Cerebellar nuclear complex (tissue), 1 donor: ENCODE data around the gene ANP32B.
"Not testable (repeated sequence)": the region's sequence is repeated elsewhere in the genome, so short reads cannot be mapped to it uniquely, and the experiment has no call there.

Source experiments
- DNase-seq, 2 experiments: peaks; one replicate each; lab custom pipeline; 2025; lab: John Stamatoyannopoulos, UW

ANP32B gene

DNA sequence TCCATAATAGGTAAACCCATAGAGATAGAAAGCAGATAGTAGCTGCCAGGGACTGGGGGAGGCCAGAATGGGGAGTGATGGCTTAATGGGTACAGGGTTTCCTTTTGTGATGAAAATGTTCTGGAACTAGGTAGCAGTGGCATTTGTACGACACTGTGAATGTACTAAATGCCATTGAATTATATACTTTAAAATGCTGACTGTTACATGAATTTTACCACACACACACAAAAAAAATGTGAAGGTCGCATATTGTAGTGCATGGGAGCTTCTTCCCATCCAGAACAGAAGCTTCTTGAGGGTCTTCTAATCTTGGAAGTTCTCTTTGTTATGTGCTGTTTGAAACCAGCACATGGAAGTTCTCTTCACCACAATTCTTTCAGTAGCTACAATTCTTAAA is 19.9 kb upstream of the ANP32B start:
- no peak for DNase-seq

DNA sequence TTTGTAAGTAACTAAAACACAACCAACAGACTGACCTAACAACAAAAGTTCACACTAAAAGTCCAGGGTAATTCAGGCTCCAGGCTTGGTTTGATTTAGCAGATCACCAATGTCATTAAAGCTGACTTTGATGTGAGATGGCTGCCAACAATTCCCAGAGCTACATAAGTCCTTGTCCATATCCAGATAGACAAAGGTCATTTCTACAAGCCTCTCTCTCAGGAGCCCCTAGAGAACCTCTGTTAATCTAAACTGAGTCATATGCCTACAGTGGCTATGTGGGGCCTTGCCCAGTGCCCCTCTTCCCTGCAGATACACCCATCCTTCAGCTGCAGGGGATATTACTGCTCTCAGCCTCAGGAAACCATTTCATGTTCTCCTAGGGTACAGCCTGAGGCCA is 18.2 kb upstream of the ANP32B start:
- DNase-seq = no peak

DNA sequence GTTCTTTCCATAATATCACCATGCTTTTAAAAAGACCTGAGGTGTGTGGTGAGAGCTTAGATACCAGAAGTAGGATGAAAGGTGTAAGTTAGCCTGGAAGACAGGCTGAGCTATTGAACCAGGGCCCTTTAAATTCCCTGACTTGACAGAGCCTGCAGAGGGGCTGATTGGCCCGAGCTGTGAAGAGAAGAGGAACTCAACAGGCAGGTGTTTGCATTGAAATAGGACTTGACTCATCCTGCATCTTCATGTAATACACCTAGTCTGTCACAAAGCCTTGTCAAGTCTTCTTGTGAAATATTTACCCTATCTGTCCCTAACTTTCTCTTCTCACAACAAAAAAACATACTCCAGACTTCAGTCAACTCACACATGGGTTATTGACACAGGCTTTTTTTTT is 16.6 kb upstream of the ANP32B start:
- no peak for DNase-seq

DNA sequence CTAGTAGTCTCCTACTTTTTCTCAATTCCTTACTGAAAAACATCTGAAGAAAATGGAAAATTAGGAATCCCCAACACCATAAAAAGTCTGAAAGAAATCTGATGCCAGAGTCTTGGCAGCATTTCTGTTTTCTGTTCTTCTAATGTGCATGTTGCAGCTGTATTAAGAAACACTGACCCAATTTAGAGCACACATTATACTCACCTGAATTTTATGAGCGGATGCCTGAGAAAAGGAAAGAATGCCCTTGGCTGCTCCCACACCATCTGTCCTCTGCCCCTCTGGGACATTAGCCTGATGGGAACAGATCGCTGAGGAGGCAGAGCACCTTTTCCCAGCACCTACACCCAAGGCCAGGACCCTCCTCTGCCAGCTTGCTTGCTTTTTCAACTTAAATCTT is 14.1 kb upstream of the ANP32B start:
- no peak for DNase-seq

DNA sequence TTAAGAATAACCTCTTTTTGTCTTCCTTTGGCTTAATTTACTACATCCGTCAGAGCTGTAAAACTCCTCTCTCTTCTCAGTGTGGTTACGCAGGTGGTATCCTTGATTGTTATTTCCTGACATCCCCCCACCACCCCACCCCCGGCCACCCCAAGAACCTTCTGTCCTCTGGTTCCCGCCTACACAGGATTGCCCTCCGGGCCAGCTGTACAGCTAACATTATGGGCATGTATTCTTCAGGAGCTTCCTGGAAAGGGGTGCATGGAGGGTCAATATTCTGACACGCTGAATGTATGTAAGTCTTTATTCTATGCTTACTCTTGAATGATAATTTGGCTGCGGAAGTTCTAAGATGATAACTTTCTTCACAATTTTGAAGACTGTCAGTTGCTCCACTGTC is 13.0 kb upstream of the ANP32B start:
- DNase-seq = no peak

DNA sequence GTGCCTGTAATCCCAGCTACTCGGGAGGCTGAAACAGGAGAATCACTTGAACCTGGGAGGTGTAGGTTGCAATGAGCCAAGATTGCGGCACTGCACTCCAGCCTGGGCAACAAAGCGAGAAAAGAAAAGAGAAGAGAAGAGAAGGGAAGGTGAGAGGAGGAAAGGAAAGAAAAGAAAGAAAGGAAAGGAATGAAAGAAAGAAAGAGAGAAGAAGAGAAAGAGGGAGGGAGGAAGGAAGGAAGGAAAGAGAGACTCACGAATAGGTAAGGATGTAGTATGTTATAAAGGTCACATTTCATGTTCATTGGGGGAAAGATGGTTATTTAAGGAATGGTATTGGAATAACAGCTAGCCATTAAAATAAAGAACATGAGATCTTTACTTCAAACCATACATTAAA is 10.4 kb upstream of the ANP32B start:
- no peak for DNase-seq

- DNase-seq = no peak
These were observed 7.8 kb upstream of the ANP32B start for GRCh38 chr9:97975376-97975775.

- not testable (repeated sequence) for DNase-seq
These were observed 6.5 kb upstream of the ANP32B start for GRCh38 chr9:97976633-97977032.

DNA sequence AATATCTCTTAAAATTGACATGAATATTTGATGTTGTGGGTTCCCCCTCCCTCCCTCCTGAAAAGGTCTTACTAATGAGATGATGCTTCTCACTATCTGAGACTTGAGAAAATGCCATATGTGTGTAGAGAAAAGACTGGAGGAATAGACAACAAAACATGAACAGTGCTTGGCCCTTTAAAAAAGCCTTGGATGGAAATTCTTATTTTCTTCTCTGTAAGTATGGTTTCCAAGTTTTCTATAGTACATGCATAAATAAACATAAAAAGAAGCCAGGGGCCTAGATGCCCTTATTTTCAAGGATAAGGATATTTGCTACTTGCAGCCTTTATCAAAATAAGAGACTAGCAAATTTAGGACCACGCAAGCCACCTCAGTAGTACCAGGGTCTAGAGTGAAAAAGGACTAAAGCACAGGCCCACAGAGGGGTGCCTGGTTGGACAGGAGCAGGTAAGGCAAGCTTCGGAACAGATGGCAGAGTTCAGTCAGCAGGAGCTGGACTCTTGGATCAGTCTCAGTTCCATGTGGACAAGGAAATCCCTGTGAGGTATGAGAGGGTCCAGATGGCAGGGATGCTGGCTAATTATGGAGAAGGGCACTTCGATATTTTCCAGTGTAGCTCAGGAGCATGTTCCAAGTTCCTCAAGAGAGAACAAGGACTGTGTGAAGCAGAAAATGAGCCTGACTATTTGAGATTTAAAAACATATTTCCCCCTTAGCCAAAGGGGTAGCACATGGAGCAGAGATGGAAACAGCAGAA is 4.6 kb upstream of the ANP32B start:
- peak; percentile 89 to 94 for DNase-seq

DNA sequence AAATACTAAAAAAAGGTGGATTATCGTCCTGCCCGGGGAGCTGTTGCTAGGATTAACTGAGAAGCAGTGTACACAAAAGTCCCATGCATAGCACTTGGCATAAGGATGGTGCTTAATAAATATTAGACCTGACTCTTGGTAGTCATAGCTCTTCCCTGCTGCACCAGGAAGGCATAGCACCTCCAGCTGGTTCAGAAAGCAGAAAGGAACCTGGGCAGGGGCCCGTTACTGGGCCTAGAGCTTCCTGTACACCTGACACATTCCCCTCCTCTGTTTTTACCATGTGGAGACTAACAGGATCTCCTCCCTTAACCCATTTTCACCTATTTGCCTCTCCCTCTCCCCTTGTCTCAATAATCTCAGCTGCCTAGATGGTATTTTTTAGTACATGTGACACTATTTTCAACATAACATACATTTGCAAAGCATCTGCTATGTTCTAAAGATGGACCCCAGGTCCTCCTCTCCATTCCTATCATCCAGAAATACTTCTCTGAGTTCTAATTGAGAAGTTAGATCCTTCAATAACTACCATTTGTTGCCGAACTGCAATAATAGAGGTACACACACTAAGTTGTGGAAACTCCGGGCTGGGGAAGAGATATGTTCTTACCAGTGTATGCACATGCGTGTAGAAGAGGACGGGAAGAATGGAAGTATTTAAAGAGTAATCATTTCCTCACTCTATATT is 3.2 kb upstream of the ANP32B start:
- DNase-seq = no peak

DNA sequence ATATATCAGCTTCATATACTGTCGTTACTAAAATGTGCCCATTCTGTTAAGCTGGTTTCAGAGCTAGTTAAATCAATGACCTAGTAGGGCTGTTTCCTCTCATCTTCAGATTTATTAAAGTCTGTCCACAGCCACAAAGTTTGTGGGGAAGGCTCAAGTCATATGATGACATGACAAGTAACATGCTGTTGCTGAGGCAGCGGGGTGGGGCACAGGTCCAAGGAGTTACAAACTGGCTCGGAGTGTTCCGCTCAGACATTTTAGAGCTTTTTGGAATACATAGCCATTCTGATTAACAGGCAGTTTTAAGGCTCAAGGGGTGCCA is 2.7 kb upstream of the ANP32B start:
- DNase-seq = no peak

DNA sequence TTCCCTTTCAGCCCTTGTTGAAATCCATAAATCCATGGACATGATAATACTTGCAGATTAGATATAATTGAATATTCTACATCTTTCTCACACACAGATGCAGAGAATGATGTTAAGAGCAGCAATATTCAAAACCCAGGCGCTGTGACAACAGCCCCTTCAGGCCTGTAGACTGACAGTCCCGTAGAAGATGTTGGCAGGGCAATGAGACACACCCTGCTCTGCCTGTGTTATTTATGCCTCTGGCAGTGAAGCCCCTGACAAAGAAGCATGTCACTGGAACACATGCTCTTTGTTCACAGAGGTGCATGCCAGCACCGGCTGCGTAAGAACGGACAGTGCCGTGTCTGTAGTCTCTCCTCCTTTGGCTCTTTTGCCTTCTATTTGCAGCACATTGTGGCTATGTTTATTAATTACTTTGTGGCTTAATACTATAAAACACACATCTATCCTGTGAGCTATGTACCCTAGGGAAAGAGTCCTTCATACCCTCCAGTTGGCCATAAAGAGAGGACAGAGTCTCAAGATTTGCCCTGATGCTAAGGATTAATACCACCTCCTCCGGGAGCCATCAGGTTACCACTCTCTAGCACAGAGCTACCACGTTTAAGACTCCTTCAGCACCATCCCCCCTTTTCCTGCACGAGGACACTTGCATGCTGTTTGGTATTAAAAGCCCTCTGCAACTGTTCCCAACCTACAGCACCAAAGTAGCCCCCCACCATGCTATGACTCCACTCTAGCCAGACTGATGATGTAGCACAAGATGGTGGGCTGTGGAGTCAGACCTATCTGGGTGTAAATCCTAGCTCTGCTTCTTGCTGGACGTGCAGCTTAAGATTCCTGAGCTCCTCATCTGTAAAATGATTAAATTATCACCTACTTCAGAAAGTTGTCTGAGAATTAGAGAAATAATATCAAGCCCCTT is 2.0 kb upstream of the ANP32B start:
- no peak for DNase-seq

GRCh38 chr9:97981846-97982682 is 1.1 kb upstream of the ANP32B start:
- no peak for DNase-seq

- no peak for DNase-seq
These were observed 547 bp downstream of the ANP32B start for GRCh38 chr9:97983589-97984187.

DNA sequence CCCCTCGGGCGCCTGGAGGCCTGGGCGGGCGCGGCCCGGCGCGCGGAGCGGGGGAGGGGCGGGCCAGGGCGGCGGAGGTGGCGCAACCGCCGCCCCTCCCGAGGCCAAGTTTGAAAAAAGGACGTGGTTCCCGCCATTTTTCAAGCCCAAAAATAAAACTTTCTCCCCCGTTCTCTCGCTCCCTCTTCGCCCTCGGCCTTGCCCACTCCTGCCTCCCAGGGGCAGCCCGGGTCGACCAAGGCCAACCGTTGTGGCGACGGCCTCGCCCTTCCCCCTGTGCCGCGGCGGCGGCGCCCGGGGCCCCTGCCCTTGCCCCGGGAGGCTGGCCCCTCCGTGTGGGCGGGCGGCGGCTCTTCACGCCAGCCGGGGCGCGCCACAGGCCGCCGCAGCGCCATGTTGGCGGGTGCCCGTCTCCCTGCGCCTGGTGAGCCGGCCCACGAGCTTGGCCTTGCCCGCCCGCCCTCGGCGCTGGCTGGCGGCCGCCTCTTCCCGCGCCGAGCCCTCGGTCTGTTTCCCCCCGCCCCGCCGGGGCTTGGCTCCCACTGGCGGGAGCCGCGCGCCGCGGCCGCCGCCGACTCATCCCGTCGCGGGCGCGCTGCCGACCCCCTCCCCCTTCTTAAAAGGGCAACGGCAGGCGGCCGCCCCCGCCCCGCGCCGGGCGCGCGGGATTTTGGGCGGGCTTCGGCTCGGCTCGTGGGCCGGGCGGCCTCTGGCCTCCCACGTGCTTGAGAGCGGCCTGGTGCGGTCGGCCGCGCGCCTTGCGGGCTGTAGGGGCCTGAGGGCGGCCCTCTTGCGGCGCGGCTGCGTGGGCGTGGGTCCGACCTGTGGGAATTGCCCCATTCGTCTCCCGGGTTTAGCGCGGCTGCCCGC is 1.3 kb downstream of the ANP32B start:
- no peak for DNase-seq

DNA sequence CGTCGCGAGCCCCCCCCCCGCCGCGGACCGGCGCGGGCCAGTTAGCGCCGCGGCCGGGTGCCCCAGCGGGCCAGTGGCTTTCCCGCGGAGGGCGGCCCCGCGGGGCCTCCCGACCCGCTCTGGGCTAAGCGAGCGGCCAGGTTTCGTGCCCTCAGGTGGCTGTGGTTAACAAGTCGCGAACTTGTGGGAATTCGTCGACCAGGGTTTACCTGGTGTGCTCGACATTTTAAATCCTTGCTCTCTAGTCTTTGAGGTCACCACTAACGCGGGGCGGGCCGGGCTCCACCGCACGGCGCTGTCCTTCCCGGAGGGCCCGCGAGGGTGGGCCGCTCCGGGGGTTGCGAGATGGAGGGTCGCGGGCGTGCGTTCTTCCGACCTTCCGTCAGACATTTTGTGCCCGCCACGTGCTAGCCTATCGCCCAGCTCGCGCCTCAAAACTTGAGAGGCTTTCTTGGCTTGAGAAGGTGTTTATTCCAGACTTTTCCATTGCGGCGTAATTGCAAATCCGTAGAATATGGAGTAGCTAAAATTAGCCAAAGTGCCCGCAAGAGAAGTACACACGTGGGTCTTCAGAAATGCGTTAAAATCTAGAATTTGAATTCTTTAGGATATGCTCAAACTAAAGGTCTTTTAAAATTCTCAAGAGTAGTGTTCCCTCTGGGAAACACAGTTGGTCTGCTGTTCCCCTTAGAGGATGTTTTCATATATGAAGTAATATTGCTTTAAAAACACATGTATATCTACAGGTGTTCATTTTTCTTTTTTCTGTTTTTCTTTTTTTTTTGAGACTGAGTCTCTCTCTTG is 2.1 kb downstream of the ANP32B start:
- DNase-seq = no peak

- DNase-seq = no peak
These were observed 4.3 kb downstream of the ANP32B start for GRCh38 chr9:97987487-97987886.

DNA sequence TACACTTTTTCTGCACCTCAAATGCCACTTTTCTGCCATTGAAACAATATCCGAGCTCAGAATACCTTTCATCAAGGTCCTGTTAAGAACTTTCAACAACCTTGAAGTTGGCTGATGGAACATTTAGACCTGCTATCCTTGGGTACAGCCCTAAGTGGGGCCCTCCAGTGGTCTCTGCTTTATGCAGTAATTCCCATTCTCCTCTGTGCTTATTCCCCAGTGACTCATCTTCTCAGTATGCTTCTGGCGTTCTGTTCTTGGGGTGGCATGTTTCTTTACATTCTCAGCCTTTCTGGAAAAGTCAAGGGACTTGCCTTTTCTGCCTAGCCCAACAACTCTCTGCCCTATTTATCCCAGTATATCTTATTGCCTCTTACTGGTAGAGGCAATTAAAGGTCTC is 7.1 kb downstream of the ANP32B start:
- no peak for DNase-seq

GRCh38 chr9:97991818-97992217 is 8.7 kb downstream of the ANP32B start:
- no peak for DNase-seq

DNA sequence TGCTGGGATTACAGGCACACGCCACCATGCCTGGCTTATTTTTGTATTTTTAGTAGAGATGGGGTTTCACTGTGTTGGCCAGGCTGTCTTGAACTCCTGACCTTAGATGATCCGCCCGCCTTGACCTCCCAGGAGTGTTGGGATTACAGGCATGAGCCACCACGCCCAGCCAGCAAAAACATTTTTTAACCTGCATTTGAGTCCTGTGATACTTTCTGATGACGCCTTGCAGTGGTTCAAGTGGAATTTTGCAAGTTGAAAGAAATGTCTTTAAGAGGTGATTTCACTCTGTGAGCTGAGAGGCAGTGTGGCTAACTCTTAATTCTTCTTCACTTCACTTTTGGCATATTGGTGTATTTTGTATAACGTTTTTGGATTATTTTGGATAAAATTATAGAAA is 9.1 kb downstream of the ANP32B start:
- no peak for DNase-seq
